GM12891 (cell line): Measurements from ENCODE around the gene TEAD1.

Experiments used
- PAX5 ChIP-seq: IDR thresholded peaks from 2 replicates; pipeline ENCODE4 v1.6.1; 2011; ENCODE audit warnings: low read length, moderate library complexity, mild to moderate bottlenecking; ENCODE audit not compliant: insufficient read depth, severe bottlenecking
- POLR2A ChIP-seq: IDR thresholded peaks from 2 replicates; pipeline ENCODE4 v1.6.1; 2011; ENCODE audit warnings: low read depth, low read length, control low read depth
- POLR2AphosphoS5 ChIP-seq: IDR thresholded peaks from 2 replicates; pipeline ENCODE4 v1.6.1; 2011; ENCODE audit warnings: low read depth, low read length, control low read depth
- POU2F2 ChIP-seq: IDR thresholded peaks from 2 replicates; pipeline ENCODE4 v1.6.1; 2011; ENCODE audit warnings: low read depth, mild to moderate bottlenecking, control low read depth, low read length, moderate library complexity
- SPI1 ChIP-seq: IDR thresholded peaks from 2 replicates; pipeline ENCODE4 v1.6.1; 2011; ENCODE audit warnings: low read depth, low read length, control low read depth
- TAF1 ChIP-seq: IDR thresholded peaks from 2 replicates; pipeline ENCODE4 v1.6.1; 2011; ENCODE audit warnings: low read depth, low read length, control low read depth

GRCh38 chr11:12704049-12704448 lies 29.8 kb downstream of the TEAD1 start:
- no peak for TF ChIP-seq POLR2A
- no peak for TF ChIP-seq POLR2AphosphoS5
- TF ChIP-seq POU2F2: no peak
- no peak for TF ChIP-seq TAF1
- TF ChIP-seq PAX5: no peak
- TF ChIP-seq SPI1: no peak
